Lower leg skin (tissue), 4 donors: ENCODE data around the gene RHOH. TPM values are rescaled to one million over a fixed set of nuclear protein-coding genes. Genes with fewer than 3 reads are reported as not detected.

Source experiments
- DNase-seq, 2 donors: peaks; one replicate each; pipeline ENCODE4 v3.0.0-alpha.2; 2019; ENCODE audit warnings: low spot score in 2 of 2
- H3K4me3 ChIP-seq: fragments of 200-600 bp; sonication (generic); 2 replicates; pipeline ENCODE4 v1.5.1; 2017; ENCODE audit warnings: mild to moderate bottlenecking, low read depth; ENCODE audit not compliant: poor library complexity, severe bottlenecking
- CTCF ChIP-seq, 3 donors: fragments of 450-650 bp; IDR thresholded peaks; one replicate each; pipeline ENCODE4 v1.5.1; 2016; ENCODE audit warnings: antibody characterized with exemption in 3 of 3, mild to moderate bottlenecking in 3 of 3, moderate library complexity in 2 of 3
- POLR2A ChIP-seq, 2 donors: fragments of 450-650 bp; IDR thresholded peaks; one replicate each; pipeline ENCODE4 v1.6.1; 2016 to 2017; ENCODE audit warnings: antibody characterized with exemption in 2 of 2, mild to moderate bottlenecking in 1 of 2, moderate library complexity in 1 of 2
- WGBS, 2 donors: methylation state at CpG; one replicate each; pipeline ENCODE4 v1.1.5; 2018; 5-methylcytosine and 5-hydroxymethylcytosine counted together
- intact Hi-C: fragments of 100-400 bp; cut with DNase I; formaldehyde crosslinking; loops from one replicate; pipeline ENCODE4 v1.15.0; 2023; ENCODE audit warnings: low total_unique reads
- total RNA-seq, 4 donors: library from RNA; depleted of rRNA; stranded (reverse); fragments of >200 nt; gene quantifications; one replicate each; pipeline ENCODE4 v1.1.0, GENCODE V29; 2016

Gene RHOH
- total RNA-seq, 4 donors from 2014 or later: 1.5 to 3.4 (median 2.2) TPM; not detected in 1

GRCh38 chr4:40182001-40182400 lies 14.8 kb upstream of the RHOH start:
- intact Hi-C loops: no loop called here
- WGBS, 2 donors: 79 to 85% methylated on average over 4 of the region's 4 CpGs
- H3K4me3 ChIP-seq: no peak overlapping the region
- DNase-seq: no peak
- no peak for TF ChIP-seq POLR2A (IDR thresholded peaks at IDR 0.05)
- no peak for TF ChIP-seq CTCF (IDR thresholded peaks at IDR 0.05)

- intact Hi-C loops: no loop called here
These were observed 13.9 kb upstream of the RHOH start for GRCh38 chr4:40182954-40183353.

GRCh38 chr4:40183615-40184411 lies 13.0 kb upstream of the RHOH start:
- 90 to 93% methylated on average over 12 of the region's 12 CpGs for WGBS, 2 donors

More at GRCh38 chr4:40182954-40183353, 13.9 kb upstream of the RHOH start:
- no peak for TF ChIP-seq POLR2A (IDR thresholded peaks at IDR 0.05)
- TF ChIP-seq CTCF (IDR thresholded peaks at IDR 0.05): no peak
- H3K4me3 ChIP-seq: no peak overlapping the region
- no peak for DNase-seq
- 88 to 93% methylated on average over 3 of the region's 3 CpGs for WGBS, 2 donors

GRCh38 chr4:40185830-40186664 lies 10.8 kb upstream of the RHOH start:
- TF ChIP-seq CTCF (IDR thresholded peaks at IDR 0.05) (no peak), POLR2A (IDR thresholded peaks at IDR 0.05) (no peak)
- no peak for DNase-seq
- intact Hi-C loops: no loop called here
- no peak overlapping the region for H3K4me3 ChIP-seq
- WGBS, 2 donors: 81 to 83% methylated on average over 5 of the region's 5 CpGs

More at GRCh38 chr4:40183615-40184411, 13.0 kb upstream of the RHOH start:
- intact Hi-C loops: no loop called here
- DNase-seq: no peak
- no peak overlapping the region for H3K4me3 ChIP-seq
- TF ChIP-seq CTCF (IDR thresholded peaks at IDR 0.05): no peak
- TF ChIP-seq POLR2A (IDR thresholded peaks at IDR 0.05): no peak

- DNase-seq: no peak
- 45 to 65% methylated on average over 1 of the region's 1 CpG for WGBS, 2 donors
- TF ChIP-seq CTCF (IDR thresholded peaks at IDR 0.05) (no peak), POLR2A (IDR thresholded peaks at IDR 0.05) (no peak)
- H3K4me3 ChIP-seq: no peak overlapping the region
- intact Hi-C loops: no loop called here
These were observed 10.2 kb upstream of the RHOH start for GRCh38 chr4:40186665-40187014.
